Lower lobe of right lung (tissue), 2 donors: ENCODE results near the gene MS4A4A. TPM values are rescaled to one million over a fixed set of nuclear protein-coding genes. Genes with fewer than 3 reads are reported as not detected.

Source experiments
- ATAC-seq, 2 donors: fragments of 200-7000 bp; cut with Tn5 transposase; one replicate each; pipeline ENCODE4 v1.9.1; 2020 to 2022; ENCODE audit warnings: mild to moderate bottlenecking in 2 of 2, moderate library complexity in 2 of 2
- DNase-seq: peaks from one replicate; pipeline ENCODE4 v3.0.0-alpha.2; 2020
- H3K27ac ChIP-seq: fragments of 200-600 bp; one replicate; pipeline ENCODE4 v1.8.0; 2022
- H3K27me3 ChIP-seq: fragments of 200-600 bp; one replicate; pipeline ENCODE4 v1.8.0; 2022; ENCODE audit warnings: low read depth
- H3K36me3 ChIP-seq: fragments of 200-600 bp; one replicate; pipeline ENCODE4 v1.8.0; 2022; ENCODE audit warnings: mild to moderate bottlenecking
- H3K4me1 ChIP-seq: fragments of 200-600 bp; one replicate; pipeline ENCODE4 v1.8.0; 2022
- H3K4me3 ChIP-seq: fragments of 200-600 bp; one replicate; pipeline ENCODE4 v1.8.0; 2022; ENCODE audit warnings: mild to moderate bottlenecking
- H3K9me3 ChIP-seq: fragments of 200-600 bp; one replicate; pipeline ENCODE4 v1.8.0; 2022
- intact Hi-C: fragments of 100-400 bp; cut with DNase I; formaldehyde crosslinking; loops from one replicate; pipeline ENCODE4 v1.11.0; 2022
- total RNA-seq: library from RNA; stranded (reverse); fragmentation: NEBNext Ultra II Directional; extraction: Animal tissue kit (Norgen Biotek cat#: 25700); gene quantifications from one replicate; pipeline ENCODE4 v1.2.1, GENCODE V29; 2021
- TF ChIP-seq, protein P1 (sequence below): fragments of 200-600 bp; IDR thresholded peaks from one replicate; pipeline ENCODE4 v1.8.0; 2022; ENCODE audit warnings: antibody characterized with exemption, mild to moderate bottlenecking
- donor health status: DM: no; HTN: yes; CAD: no; lungs with severe emphysema.

Gene MS4A4A
- total RNA-seq, 1 donor from 2014 or later: 89.5 TPM

- Histone ChIP-seq H3K36me3 (peaks cover 5% of the 10 kb centered on the region), H3K27ac (no peak overlapping the region), H3K9me3 (no peaks in the 10 kb centered on the region), H3K27me3 (no peaks in the 10 kb centered on the region), H3K4me3 (no peak overlapping the region), H3K4me1 (no peaks in the 10 kb centered on the region)
- no peak for DNase-seq
- TF ChIP-seq, protein P1, sequence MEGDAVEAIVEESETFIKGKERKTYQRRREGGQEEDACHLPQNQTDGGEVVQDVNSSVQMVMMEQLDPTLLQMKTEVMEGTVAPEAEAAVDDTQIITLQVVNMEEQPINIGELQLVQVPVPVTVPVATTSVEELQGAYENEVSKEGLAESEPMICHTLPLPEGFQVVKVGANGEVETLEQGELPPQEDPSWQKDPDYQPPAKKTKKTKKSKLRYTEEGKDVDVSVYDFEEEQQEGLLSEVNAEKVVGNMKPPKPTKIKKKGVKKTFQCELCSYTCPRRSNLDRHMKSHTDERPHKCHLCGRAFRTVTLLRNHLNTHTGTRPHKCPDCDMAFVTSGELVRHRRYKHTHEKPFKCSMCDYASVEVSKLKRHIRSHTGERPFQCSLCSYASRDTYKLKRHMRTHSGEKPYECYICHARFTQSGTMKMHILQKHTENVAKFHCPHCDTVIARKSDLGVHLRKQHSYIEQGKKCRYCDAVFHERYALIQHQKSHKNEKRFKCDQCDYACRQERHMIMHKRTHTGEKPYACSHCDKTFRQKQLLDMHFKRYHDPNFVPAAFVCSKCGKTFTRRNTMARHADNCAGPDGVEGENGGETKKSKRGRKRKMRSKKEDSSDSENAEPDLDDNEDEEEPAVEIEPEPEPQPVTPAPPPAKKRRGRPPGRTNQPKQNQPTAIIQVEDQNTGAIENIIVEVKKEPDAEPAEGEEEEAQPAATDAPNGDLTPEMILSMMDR: no peak
- intact Hi-C loops: no loop called here
- no peak for ATAC-seq
These were observed 23.2 kb downstream of the MS4A4A start for GRCh38 chr11:60303661-60304060.

GRCh38 chr11:60305906-60306619 is 25.6 kb downstream of the MS4A4A start:
- no peaks in the 10 kb centered on the region for H3K4me1 ChIP-seq
- ATAC-seq: no peak
- peaks cover 5% of the 10 kb centered on the region for H3K36me3 ChIP-seq
- no peaks in the 10 kb centered on the region for H3K9me3 ChIP-seq
- H3K4me3 ChIP-seq: no peak overlapping the region
- DNase-seq: no peak
- H3K27ac ChIP-seq: no peak overlapping the region
- intact Hi-C loops: no loop called here
- TF ChIP-seq, protein P1: no peak
- H3K27me3 ChIP-seq: no peaks in the 10 kb centered on the region

DNA sequence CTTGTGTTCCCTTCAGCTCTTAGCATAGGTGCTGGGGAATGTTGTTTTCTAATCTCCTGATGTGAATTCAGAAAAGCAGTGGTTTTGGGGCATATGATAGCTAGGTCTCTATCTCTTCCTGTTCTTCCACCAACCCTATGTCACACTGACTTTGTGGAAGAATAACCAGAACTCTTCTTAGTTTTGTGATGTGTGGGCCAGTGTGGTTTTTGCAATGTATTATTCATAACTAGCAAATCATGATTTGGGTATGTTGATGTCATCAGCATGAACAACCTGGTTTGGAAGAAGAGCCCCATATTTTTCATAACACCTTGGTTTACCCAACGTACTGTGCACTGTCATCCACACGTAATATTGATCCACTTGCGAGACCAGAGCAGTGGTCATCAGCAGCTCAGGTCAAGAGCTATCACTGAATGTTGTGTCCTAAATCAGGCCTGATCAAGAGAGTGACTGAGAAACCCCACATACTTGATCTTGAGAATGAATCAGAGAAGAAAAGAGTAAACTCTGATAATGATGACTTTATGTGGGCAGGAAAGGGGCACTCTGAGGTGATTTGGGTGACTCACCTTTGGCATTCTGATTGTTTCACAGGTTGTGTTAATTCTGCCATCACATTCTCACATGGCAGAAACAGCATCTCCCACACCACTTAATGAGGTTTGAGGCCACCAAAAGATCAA is 27.2 kb downstream of the MS4A4A start:
- Histone ChIP-seq H3K27ac (no peak overlapping the region), H3K27me3 (no peaks in the 10 kb centered on the region), H3K4me3 (no peak overlapping the region), H3K9me3 (no peaks in the 10 kb centered on the region), H3K36me3 (peaks cover 5% of the 10 kb centered on the region), H3K4me1 (no peaks in the 10 kb centered on the region)
- intact Hi-C loops: no loop called here
- DNase-seq (no peak), ATAC-seq (no peak)
- TF ChIP-seq, protein P1: no peak

DNA sequence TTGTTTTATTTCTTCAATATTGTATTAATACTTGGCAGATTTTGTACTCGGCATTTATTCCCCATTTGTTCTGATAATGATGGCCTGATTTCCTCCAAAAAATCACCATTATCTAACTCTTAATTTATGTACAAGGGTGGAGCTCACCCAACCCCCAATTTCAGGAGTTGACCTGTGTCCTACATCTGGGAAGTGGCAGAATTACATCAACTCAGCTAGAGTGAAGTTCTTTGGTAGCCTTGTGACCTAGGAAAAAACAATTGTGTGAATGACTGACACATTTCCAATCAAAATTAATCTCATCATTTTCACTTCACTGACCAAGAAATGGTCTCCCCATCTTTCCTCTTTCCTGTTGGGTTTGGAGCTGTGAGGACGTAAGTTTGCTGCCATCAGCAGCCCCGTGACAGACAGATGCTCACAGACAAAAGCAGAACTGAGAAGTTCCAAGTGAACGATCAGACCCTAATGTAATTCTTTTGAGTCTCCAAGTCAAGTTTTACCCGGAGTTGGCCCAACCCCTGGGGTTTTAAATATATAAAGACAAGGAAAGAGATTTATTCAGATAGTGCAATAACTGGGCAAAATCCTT is 30.0 kb downstream of the MS4A4A start:
- Histone ChIP-seq H3K36me3 (peaks cover 5% of the 10 kb centered on the region), H3K27me3 (no peaks in the 10 kb centered on the region), H3K27ac (no peak overlapping the region), H3K4me1 (no peaks in the 10 kb centered on the region), H3K9me3 (no peaks in the 10 kb centered on the region), H3K4me3 (no peak overlapping the region)
- DNase-seq: peak; percentile 47
- ATAC-seq: peak; percentile 56 to 70
- TF ChIP-seq, protein P1: no peak
- intact Hi-C loops: no loop called here

DNA sequence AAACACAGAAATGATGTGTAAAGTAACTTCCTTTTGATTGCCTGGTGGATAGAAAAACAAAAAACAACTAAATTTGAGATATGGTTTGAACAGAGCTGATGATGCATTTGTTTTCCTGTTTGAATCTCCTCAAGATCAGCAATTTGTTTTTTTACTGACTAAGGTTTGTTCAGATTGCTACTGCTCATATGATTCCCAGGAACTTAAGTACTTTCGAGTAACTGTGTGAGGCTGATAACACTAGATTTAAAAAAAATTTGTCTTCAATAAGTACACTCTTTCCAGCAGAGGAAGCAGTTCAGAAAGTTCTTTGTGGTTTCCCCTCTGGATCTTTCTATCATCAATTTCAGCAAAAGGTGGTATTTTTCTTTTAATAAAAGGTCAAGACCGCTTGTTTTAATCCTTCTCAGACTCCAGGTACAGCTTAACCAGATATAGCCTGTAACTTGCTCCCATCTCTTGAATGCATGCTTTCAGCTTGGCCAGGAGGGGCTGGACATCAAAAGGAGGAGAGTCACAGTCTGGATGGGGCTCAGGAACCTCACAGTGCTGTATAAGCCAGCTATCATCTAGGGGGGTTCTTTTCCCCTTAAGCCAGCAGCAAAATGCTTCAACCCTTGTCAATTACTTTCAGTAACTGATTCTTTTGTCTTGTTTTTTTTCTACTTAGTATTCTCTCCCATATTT is 34.3 kb downstream of the MS4A4A start:
- no peaks in the 10 kb centered on the region for H3K27me3 ChIP-seq
- no peak for DNase-seq
- TF ChIP-seq, protein P1: no peak
- intact Hi-C loops: no loop called here
- H3K27ac ChIP-seq: no peak overlapping the region
- peaks cover 4% of the 10 kb centered on the region for H3K9me3 ChIP-seq
- ATAC-seq: no peak
- no peak overlapping the region for H3K4me3 ChIP-seq
- H3K36me3 ChIP-seq: no peaks in the 10 kb centered on the region
- no peaks in the 10 kb centered on the region for H3K4me1 ChIP-seq
